Stromal cell of bone marrow (primary cell): ENCODE results near the gene DDX24.

Experiments
- DNase-seq: peaks from one replicate; pipeline ENCODE4 v3.0.0-alpha.2; 2012; ENCODE audit warnings: low read depth

Gene DDX24

DNA sequence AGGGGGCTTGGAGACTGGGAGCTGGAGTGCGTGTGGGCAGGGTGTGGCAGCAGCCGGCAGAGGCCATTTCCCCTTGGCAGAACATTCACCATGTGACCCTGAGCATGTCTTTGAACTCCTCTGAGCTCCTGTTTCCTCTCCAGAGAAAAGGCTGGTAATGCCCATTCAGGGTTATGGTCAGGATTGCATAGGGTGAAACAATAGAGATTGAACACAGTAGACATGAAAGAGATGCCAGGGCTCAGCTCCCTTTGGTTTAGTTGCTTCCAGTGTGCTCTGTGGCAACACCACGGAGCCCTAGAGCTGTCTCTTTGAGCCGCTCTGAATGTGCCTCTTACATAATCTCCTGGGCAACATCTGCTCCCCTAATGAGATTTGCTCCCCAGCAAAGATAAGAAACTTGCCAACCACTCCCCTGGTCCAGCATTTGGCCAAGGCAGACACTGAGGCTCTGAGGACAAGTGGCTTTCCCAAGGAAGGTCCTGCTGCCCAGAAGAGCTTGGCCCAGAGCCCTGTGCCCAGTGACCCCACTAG, 34.1 kb upstream of the DDX24 start:
- DNase-seq: no peak

DNA sequence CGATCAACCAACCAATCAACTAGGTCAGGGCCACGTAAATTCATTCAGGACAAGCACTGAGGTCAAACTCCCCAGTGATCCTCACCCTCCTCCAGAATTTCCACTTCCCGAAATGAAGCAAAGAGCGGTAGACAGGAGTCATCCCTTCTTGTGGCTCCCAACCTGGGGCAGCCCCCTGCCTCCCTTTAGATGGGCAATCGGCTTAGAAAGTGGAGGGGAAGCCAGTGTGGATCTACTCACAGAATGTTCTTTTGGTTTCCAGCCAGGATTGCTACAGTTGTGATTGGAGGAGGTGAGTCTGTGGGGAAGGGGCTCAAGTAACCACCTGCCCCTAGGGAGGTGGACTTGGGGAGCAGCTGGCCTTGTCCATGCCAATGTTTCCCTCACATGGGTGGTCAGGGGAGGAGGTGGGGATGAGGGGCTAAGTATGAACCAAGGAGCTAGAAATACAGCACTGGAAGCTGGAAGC, 33.6 kb upstream of the DDX24 start:
- DNase-seq: no peak

DNA sequence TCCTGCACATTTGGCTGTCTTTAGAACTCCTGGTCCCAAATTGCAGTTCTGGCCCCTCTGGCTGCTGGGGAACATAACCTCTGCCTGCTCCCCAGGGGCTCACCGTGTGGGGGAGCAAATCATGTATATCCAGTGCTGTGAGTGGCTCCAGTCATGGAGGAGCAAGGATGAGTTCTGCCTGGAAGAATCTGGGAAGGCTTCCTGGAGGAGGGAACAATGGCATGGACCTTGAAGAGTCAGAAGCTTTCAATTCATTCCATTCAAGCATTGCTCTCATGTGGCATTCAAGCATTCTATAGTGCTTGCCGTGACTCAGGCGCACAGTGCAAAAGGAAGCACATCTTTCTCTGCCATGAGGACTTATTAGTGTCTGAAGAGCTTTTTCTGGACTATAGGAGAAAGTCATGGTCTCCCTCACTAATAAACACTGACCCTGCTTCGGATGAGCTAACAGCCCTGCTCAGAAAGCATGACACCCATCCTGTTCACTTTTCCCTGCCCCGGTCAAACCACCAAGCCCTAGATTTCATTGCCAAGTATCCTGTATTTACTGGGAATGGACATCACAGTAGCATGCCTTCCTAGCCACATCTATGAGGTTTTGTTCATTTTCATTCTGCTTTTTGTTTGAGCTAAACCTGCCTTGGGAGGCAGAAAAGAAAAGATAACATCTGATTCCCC, 33.0 kb upstream of the DDX24 start:
- DNase-seq: peak; percentile 43

- no peak for DNase-seq
Measured at GRCh38 chr14:94113490-94113889, 32.5 kb upstream of the DDX24 start.

DNA sequence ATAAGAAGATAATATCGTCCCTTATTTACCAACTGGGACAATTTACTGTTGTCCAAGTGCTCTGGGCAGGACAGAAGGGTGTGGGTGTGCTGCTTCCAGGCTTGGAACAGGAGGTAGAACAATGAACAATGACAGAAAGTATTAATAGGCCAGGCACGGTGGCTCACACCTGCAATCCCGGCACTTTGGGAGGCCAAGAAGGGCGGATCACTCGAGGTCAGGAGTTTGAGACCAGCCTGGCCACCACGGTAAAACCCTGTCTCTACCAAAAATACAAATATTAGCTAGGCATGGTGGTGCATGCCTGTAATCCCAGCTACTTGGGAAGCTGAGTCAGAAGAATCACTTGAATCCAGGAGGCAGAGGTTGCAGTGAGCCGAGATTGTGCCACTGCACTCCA, 32.1 kb upstream of the DDX24 start:
- DNase-seq: no peak

- no peak for DNase-seq
Measured at GRCh38 chr14:94112513-94113063, 31.6 kb upstream of the DDX24 start.

DNA sequence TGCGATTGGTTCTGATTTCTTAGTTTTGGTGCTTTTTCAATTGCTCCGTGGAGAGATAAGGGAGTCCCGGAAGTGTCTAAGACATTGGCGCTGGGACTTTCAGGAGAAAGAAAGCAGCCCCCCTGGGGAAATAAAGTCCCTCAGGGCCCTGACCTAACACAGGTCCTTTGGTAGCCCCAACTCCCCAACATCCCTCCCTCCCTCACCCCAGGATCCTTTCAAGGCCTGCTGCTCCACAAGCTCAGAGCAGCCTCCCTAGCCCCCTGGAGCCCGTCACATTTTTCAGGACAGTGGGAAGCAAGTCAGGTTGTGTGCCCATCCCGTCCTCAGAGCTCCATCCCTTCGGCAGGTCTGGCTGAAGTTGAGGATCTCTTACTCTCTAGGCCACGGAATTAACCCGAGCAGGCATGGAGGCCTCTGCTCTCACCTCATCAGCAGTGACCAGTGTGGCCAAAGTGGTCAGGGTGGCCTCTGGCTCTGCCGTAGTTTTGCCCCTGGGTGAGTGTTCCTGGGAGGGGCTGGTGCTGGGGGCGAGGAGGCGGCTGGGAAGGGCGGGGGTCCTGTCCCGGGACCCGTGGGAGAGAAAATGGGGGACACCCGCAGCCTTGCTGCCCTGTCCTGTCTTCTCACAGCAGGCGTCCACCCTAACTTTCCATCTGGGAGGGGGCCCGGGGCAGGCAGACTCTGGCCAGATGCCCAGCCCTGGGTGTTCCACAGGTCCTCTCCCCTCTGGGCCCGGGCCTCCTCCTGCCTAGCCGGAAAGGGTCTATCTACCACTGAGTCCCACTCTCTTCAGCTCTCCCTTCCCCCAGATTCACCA, 30.5 kb upstream of the DDX24 start:
- no peak for DNase-seq

- peak; percentile 70 for DNase-seq
Measured at GRCh38 chr14:94110552-94111181, 29.7 kb upstream of the DDX24 start, which contains the start of gene IFI27. Gene IFI27 (plus strand): TSS chr14:94110736.

DNA sequence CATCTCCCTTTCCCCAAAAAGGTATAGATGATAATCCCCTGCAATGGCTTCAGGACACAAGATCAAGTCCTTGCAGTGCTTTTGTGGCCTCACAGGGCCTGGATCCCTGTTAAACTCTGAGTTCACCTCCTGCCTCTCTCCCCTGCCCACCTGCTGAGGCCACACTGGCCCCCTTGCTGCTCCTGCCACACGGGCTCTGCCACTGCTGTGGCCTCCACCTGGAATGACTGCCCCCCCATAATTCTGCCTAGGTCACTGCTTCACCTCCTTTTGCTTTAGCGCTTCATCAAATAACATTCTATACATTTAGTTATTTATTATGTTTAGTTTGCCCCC, 28.9 kb upstream of the DDX24 start:
- no peak for DNase-seq

- no peak for DNase-seq
Measured at GRCh38 chr14:94104731-94105130, 23.7 kb upstream of the DDX24 start.

- DNase-seq: no peak
Measured at GRCh38 chr14:94103554-94104150, 22.6 kb upstream of the DDX24 start.

DNA sequence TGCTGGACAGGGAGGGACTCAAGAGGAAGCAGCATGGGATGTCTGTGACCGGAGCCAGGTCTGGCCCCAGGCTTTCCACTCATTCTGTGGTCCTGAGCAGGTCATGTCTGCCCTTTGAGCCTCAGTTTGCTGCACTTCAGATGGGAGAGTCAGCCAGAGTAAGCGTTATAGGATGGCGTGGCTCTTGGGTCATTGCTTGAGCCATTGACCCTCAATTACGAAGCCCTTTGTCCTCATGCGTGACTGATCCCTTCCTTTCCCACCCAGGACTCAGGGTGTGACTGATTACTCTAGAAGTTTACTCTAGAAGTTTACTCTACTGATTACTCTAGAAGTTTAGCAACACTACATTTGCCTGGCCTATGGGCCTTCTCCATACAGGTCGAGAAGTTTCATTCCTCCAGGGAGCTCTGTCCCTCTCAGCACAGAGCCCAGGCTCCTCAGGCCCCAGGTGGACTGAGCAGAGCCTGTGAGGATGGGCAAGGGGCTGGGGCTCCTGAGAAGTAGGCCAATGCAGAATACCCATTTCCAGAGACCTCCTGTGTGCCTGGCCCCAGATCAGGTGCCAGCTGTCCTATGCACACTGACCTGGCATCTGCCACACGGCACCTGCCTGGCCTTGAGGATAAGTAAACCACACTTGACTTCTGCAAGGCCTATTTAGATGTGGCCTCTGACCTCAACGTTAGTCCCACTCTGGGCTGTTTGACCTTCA, 21.9 kb upstream of the DDX24 start:
- DNase-seq: no peak

DNA sequence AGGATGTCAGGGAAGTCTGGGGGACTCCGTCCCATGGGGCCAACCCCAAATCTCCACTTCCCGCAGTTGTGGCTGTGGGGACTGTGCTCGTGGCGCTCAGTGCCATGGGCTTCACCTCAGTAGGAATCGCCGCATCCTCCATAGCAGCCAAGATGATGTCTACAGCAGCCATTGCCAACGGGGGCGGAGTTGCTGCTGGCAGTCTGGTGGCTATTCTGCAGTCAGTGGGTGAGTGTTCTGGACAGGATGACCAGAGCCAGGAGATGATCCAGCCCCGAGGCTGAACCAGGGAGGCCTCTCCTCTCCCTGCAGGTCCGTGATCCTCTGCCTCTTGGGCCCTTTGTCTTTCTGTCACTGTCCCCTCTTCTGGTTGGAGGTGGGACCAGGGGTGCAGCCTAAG, 20.7 kb upstream of the DDX24 start:
- no peak for DNase-seq

- peak; percentile 92 for DNase-seq
Measured at GRCh38 chr14:94100847-94101246, 19.8 kb upstream of the DDX24 start.

- no peak for DNase-seq
Measured at GRCh38 chr14:94099006-94099405, 18.0 kb upstream of the DDX24 start.

DNA sequence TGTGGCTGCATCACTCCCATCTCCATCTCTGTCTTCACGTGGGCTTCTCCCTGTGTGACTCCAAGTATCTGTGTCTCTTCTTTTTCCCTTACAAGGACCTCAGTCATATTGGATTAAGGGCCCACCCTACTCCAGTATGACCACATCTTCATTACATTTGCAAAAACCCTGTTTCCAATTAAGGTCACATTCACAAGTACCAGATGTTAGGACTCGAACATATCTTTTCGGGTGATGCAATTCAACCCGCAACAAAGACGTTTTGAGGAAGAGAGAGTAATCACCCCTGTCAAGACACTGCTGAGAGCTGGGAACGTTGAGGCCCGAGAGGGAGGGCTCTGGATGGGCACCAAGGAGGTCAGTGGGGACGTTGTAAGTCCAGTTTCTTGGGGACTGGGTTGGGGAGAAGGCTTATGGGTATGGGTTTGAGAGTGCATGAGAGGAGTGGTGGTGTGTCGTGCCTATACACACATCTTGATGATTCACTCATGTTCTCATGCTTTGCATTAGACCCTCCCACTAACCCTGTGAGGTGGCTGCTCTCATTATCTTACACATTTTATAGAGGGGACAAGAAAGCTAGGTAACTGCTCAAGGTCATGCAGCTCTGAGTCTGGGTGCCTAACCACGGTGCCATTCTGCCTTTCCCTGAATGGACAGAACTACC, 17.5 kb upstream of the DDX24 start:
- DNase-seq: no peak

DNA sequence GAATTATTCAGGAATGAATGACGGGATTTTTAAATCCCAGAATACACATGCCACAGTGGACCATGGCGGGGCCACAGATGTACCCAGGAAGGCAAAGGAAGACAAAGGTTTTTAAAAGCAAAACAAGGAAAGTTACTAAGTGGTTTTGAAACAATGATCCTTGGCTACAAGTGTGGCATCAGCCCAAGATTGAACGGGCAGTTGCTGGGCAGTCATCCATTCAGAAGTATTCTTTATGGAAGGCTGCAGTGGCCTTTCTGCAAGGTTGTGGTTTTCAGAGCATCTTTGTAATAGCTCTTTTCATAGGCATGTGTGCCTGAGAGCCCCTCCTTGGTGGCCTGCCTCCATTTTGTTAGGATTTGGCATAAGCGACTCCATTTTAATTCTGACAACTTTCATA, 16.1 kb upstream of the DDX24 start:
- DNase-seq: no peak

GRCh38 chr14:94093418-94093817, 12.4 kb upstream of the DDX24 start:
- no peak for DNase-seq

DNA sequence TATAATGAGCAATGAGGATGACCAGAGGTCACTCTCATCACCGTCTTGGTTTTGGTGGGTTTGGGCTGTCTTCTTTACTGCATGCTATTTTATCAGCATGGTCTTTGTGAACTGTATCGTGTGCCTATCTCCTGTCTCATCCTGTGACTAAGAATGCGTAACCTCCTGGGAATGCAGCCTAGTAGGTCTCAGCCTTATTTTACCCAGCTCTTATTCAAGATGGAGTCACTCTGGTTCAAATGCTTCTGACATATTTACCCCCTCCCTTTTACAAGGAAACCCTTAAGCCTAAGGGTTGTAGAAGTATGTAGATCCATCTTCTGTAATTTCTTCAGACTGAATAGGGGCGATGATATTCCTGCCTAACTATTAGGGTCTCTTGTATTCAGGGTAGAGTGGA, 8.5 kb upstream of the DDX24 start:
- no peak for DNase-seq

DNA sequence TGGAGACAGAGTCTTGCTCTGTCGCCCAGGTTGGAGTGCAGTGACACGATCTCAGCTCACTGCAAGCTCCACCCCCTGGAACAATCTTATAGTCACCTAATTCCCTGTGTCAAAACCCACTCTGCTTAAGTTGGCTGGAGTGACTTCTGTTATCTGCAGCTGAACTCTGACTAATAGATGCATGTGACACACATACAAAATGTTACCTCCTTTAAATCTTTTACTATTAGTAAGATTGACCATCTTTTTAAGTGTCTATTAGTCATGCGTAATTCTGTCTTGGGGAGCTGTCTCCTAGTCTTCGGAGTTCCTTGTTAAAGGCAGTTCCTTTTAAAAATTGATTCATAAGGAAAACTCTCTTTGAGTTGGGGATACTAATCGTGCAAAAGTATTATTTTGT, 7.5 kb upstream of the DDX24 start:
- DNase-seq: no peak

- no peak for DNase-seq
Measured at GRCh38 chr14:94087891-94088290, 6.9 kb upstream of the DDX24 start.
